GM18505 (cell line): Measurements from ENCODE around the gene SPPL2B.

Experiments used
- ATAC-seq: cut with Tn5 transposase; IDR thresholded peaks from one replicate; pipeline ENCODE4 v1.9.1; 2021; ENCODE audit not compliant: unreplicated experiment
- POLR2A ChIP-seq: IDR thresholded peaks from 4 replicates; pipeline ENCODE4 v1.6.1; 2011; ENCODE audit warnings: borderline replicate concordance; ENCODE audit not compliant: insufficient read depth, insufficient read length; ENCODE audit errors: extremely low read depth

Gene SPPL2B

GRCh38 chr19:2355168-2356035 is 26.9 kb downstream of the SPPL2B start:
- no peak for TF ChIP-seq POLR2A
- no peak for ATAC-seq

DNA sequence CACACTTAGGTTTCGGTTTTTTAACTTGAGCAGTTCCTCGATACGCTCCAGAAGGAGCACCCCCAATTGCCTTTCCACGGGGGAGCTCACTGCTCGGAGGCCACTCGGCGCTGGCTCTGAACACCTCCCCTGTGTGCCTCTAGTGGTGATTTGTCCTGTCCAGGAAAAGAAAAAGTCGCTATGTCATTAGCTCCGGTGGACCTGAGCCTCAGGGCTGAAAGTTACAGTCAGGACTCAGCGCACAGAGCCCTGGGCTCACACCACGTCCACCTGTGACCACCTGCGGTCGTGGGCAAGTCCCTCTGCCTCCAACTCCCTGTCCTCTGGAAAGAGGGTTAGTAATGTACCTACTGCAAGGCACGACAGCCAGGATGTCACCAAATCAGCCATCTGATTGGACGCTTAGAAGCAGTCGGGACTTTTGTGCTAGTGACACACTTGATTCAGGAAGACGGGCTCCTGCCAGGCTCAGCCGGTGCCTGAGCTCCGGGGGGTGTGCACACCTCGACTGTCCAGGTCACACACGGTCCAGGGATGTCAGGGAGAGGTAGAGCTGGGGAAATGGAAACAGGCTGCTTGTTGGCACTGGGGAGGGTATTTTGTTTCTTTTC is 27.7 kb downstream of the SPPL2B start:
- no peak for ATAC-seq
- TF ChIP-seq POLR2A = no peak

GRCh38 chr19:2357279-2358206 is 29.1 kb downstream of the SPPL2B start:
- no peak for TF ChIP-seq POLR2A
- no peak for ATAC-seq

DNA sequence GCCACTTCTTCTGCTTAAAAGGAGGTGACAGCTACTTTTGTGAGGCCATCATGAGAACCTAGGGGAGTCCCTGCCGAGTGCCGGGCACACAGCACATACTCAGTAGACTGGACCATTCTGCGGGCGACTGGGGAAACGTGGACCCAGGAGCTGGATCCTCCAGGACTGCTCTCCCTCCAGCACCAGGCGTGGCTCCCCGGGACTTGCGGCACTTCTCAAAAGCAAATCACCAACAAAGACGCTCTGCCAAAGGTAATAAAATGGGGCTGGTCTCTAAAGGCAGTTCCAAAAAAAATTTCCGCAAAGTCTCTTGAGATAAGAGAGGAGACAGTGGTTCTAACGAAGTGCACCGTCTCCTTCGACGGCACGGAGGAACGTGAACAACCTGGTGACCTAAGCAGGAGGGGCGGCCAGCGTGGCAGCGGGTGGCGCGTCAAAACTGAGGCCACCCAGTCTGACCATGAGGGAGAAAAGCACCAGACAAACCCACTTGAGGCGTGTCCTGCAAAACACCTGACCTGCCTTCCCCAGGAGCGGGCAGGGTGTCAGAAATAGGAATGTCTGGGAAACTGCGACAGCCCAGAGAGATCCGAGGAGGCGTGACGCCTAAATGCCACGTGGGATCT is 30.2 kb downstream of the SPPL2B start:
- no peak for TF ChIP-seq POLR2A
- no peak for ATAC-seq

GRCh38 chr19:2359992-2360685 is 31.7 kb downstream of the SPPL2B start, which contains the start of gene TMPRSS9:
Gene TMPRSS9 (plus strand): TSS chr19:2360265. CDS start chr19:2389786, 29,521 bp downstream.
- no peak for TF ChIP-seq POLR2A
- no peak for ATAC-seq

GRCh38 chr19:2360833-2361232 is 32.3 kb downstream of the SPPL2B start:
- no peak for TF ChIP-seq POLR2A

GRCh38 chr19:2361246-2362045 is 33.0 kb downstream of the SPPL2B start:
- ATAC-seq = no peak
- TF ChIP-seq POLR2A = no peak

More at GRCh38 chr19:2360833-2361232, 32.3 kb downstream of the SPPL2B start:
- ATAC-seq = no peak

DNA sequence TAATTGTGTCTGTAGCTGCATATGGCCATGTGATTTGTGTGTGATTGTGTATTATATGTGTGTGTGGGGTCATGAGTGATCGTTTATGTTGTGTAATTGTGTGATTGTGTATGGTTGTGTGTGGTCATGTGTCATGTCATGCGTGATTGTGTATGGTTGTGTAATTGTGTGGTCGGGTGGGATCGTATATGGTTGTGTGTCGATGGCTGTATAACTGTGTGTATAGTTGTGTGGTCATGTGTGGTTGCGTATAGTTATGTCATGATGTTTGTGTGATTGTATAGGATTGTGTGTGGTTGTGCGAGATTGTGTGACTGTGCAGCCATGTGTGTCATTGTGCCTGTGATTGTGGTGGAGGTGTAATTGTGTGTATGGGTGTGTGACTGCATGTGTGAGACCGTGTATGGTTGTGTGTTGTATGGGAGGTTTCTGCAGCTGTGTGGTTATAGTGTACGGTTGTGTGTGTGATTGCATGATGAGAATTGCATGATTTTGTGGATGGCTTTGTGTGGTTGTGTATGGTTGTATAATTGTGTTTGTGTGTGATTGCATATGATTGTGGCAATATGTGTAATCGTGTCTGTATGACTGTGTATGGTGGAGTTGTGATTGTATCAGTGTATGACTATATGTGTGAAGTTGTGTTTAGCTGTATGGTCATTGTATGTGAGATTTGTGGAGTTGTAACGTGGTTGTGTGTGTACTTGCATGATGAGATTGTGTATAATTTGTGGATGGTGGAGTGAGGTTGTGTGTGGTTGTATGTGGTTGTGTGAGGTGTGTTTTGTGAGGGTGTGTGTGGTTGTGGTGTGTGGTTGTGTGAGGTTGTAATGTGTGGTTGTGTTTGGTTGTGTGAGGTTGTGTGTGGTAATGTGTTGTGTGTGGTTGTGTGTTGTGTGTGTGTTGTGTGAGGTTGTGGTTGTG is 33.8 kb downstream of the SPPL2B start:
- ATAC-seq = no peak
- no peak for TF ChIP-seq POLR2A

DNA sequence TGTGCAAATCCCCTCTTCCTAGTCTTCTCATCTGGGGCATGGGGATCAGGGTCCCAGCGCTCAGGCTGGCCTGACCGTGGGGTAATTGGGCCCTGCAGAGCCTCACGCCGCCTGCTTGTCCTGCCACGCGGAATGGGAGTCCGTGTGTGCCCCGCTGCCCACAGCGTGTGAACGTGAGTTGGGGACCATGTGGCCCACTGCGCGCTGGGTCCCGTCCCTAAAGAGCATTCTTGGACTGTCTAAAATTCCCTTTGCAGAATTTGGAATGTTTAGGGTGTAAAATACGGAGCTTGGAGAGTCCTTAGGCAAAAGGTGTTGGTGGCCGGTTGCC is 34.5 kb downstream of the SPPL2B start:
- no peak for ATAC-seq
- no peak for TF ChIP-seq POLR2A

GRCh38 chr19:2363419-2363818 is 34.9 kb downstream of the SPPL2B start:
- ATAC-seq = no peak

DNA sequence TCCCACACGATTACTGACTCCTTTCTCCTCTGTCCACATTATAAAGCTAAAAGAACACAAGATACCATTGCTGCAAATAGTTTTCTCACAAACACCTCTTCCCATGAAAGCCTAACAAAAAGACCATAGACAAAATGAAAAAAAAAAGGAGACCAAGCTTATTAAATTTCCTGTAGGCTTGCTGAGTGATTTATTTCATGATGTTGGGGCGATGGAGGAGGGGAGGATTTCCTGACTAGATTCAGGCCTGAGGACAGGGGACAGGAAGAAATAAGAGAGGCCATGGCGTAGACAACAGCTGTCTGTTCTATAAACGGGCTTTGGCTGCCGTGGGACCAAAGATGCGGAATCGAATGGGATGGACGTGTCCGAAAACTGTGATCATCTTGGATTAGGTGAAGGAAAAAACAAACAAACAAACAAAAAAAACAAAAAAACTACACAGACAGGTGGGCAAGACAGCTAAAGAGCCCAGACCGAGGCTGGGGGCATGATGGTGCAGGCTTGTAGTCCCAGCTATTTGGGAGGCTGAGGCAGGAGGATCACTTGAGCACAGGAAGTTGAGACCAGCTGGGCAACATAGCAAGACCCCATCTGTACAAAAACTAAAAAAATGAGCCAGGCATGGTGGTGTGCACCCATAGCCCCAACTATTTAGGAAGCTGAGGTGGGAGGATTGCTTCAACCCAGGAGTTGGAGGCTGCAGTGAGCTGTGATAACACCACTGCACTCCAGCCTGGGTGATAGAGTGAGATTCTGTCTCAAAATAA is 36.9 kb downstream of the SPPL2B start:
- ATAC-seq = no peak
- TF ChIP-seq POLR2A = no peak

More at GRCh38 chr19:2363419-2363818, 34.9 kb downstream of the SPPL2B start:
- TF ChIP-seq POLR2A = no peak

- no peak for ATAC-seq
- TF ChIP-seq POLR2A = no peak
These were observed 43.2 kb downstream of the SPPL2B start for GRCh38 chr19:2371656-2372055.
